Measurements from ENCODE around the gene SMIM36. TPM values are rescaled to one million over a fixed set of nuclear protein-coding genes. Genes with fewer than 3 reads are reported as not detected.

Gene SMIM36
- total RNA-seq, 1 donor from 2014 or later: not detected

- DNase-seq (ENCODE audit: low spot score): no peak
- Mint-ChIP-seq H3K4me1 (ENCODE audit: low read depth) (no peaks in the 10 kb centered on the region), H3K27me3 (ENCODE audit: low read depth) (no peaks in the 10 kb centered on the region), H3K27ac (ENCODE audit: unreplicated experiment) (no peak overlapping the region), H3K36me3 (ENCODE audit: low read depth) (no peaks in the 10 kb centered on the region), H3K9me3 (ENCODE audit: low read depth) (no peaks in the 10 kb centered on the region), H3K4me3 (ENCODE audit: unreplicated experiment) (no peak overlapping the region)
- TF ChIP-seq CTCF (IDR thresholded peaks at IDR 0.05): no peak
Observed at GRCh38 chr17:55458978-55459377, 52.3 kb downstream of the SMIM36 start.

GRCh38 chr17:55458287-55458900, 52.9 kb downstream of the SMIM36 start:
- no peaks in the 10 kb centered on the region for H3K9me3 Mint-ChIP-seq (ENCODE audit: low read depth)
- no peak overlapping the region for H3K4me3 Mint-ChIP-seq (ENCODE audit: unreplicated experiment)
- H3K36me3 Mint-ChIP-seq (ENCODE audit: low read depth): no peaks in the 10 kb centered on the region
- H3K27ac Mint-ChIP-seq (ENCODE audit: unreplicated experiment): no peak overlapping the region
- TF ChIP-seq CTCF (IDR thresholded peaks at IDR 0.05): no peak
- no peak for DNase-seq (ENCODE audit: low spot score)
- H3K27me3 Mint-ChIP-seq (ENCODE audit: low read depth): no peaks in the 10 kb centered on the region
- H3K4me1 Mint-ChIP-seq (ENCODE audit: low read depth): no peaks in the 10 kb centered on the region

- TF ChIP-seq CTCF (IDR thresholded peaks at IDR 0.05): no peak
- no peaks in the 10 kb centered on the region for H3K9me3 Mint-ChIP-seq (ENCODE audit: low read depth)
- no peak overlapping the region for H3K27ac Mint-ChIP-seq (ENCODE audit: unreplicated experiment)
- no peak overlapping the region for H3K4me3 Mint-ChIP-seq (ENCODE audit: unreplicated experiment)
- H3K4me1 Mint-ChIP-seq (ENCODE audit: low read depth): peaks cover 7% of the 10 kb centered on the region
- no peak for DNase-seq (ENCODE audit: low spot score)
- no peaks in the 10 kb centered on the region for H3K27me3 Mint-ChIP-seq (ENCODE audit: low read depth)
- no peaks in the 10 kb centered on the region for H3K36me3 Mint-ChIP-seq (ENCODE audit: low read depth)
Observed at GRCh38 chr17:55456307-55457240, 54.7 kb downstream of the SMIM36 start.

- Mint-ChIP-seq H3K36me3 (ENCODE audit: low read depth) (no peaks in the 10 kb centered on the region), H3K9me3 (ENCODE audit: low read depth) (no peaks in the 10 kb centered on the region), H3K4me1 (ENCODE audit: low read depth) (peaks cover 7% of the 10 kb centered on the region), H3K27me3 (ENCODE audit: low read depth) (no peaks in the 10 kb centered on the region), H3K27ac (ENCODE audit: unreplicated experiment) (no peak overlapping the region), H3K4me3 (ENCODE audit: unreplicated experiment) (no peak overlapping the region)
- no peak for TF ChIP-seq CTCF (IDR thresholded peaks at IDR 0.05)
- DNase-seq (ENCODE audit: low spot score): no peak
Observed at GRCh38 chr17:55454906-55455474, 56.3 kb downstream of the SMIM36 start.

- peaks cover 7% of the 10 kb centered on the region for H3K4me1 Mint-ChIP-seq (ENCODE audit: low read depth)
- no peak overlapping the region for H3K27ac Mint-ChIP-seq (ENCODE audit: unreplicated experiment)
- H3K9me3 Mint-ChIP-seq (ENCODE audit: low read depth): no peaks in the 10 kb centered on the region
- no peaks in the 10 kb centered on the region for H3K36me3 Mint-ChIP-seq (ENCODE audit: low read depth)
- H3K4me3 Mint-ChIP-seq (ENCODE audit: unreplicated experiment): no peak overlapping the region
- no peak for DNase-seq (ENCODE audit: low spot score)
- TF ChIP-seq CTCF (IDR thresholded peaks at IDR 0.05): no peak
- H3K27me3 Mint-ChIP-seq (ENCODE audit: low read depth): no peaks in the 10 kb centered on the region
Observed at GRCh38 chr17:55453839-55454557, 57.3 kb downstream of the SMIM36 start.
